ENCODE results near the gene IFNAR1.

DNA sequence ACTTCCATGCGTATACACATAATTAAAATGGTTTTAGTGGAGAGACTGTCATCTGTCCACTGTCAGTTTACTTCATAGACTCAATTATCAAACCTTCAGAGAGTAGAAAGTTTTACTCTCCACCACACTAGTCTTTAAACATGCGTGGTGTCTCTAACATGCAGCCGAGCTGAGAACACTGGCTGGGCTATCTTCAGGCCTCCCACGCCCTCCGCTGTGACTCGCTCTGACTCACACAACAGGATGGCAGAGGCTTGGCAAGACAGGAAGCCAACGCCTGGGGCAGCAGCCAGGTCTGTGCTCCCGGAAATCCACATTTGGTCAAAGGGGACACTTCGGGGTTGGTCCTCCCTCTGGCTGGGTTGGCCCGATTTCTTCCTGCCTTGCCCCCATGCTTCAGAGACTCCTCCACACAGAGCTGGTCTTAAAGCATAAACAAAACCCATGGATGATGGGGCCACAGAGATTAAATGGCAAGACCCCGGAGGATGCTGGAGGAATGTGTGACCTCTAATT lies 55.8 kb downstream of the IFNAR1 start:
- TF ChIP-seq, protein P1, sequence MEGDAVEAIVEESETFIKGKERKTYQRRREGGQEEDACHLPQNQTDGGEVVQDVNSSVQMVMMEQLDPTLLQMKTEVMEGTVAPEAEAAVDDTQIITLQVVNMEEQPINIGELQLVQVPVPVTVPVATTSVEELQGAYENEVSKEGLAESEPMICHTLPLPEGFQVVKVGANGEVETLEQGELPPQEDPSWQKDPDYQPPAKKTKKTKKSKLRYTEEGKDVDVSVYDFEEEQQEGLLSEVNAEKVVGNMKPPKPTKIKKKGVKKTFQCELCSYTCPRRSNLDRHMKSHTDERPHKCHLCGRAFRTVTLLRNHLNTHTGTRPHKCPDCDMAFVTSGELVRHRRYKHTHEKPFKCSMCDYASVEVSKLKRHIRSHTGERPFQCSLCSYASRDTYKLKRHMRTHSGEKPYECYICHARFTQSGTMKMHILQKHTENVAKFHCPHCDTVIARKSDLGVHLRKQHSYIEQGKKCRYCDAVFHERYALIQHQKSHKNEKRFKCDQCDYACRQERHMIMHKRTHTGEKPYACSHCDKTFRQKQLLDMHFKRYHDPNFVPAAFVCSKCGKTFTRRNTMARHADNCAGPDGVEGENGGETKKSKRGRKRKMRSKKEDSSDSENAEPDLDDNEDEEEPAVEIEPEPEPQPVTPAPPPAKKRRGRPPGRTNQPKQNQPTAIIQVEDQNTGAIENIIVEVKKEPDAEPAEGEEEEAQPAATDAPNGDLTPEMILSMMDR (conservative IDR thresholded peaks at IDR 0.05; ENCODE audit: low read length), result no peak
- no peak for TF ChIP-seq EZH2phosphoT487 (IDR thresholded peaks at IDR 0.05; ENCODE audit: borderline replicate concordance)

Data from Loucy (cell line).